Hepatocyte (in vitro differentiated cells): ENCODE results near the gene FAM222A.

ENCODE experiments used
- CTCF ChIP-seq: fragments of 200-600 bp; sonication (generic); IDR thresholded peaks from 2 replicates; pipeline ENCODE4 v1.5.1; 2016; ENCODE audit warnings: antibody characterized with exemption, mild to moderate bottlenecking; ENCODE audit not compliant: poor library complexity
- EZH2 ChIP-seq: fragments of 200-600 bp; sonication (generic); IDR thresholded peaks from 2 replicates; pipeline ENCODE4 v1.6.1; 2016; ENCODE audit warnings: antibody characterized with exemption, mild to moderate bottlenecking, borderline replicate concordance

GRCh38 chr12:109728921-109729320, 15.3 kb downstream of the FAM222A start:
- TF ChIP-seq CTCF (no peak), EZH2 (no peak)
